HG02642 (cell line): ENCODE results near the gene STING1.
"Not testable (repeated sequence)": the region's sequence is repeated elsewhere in the genome, so short reads cannot be mapped to it uniquely, and the experiment has no call there.

ENCODE experiments used
- ATAC-seq: cut with Tn5 transposase; IDR thresholded peaks from one replicate; pipeline ENCODE4 v1.9.1; 2021; ENCODE audit warnings: mild to moderate bottlenecking; ENCODE audit not compliant: unreplicated experiment, poor library complexity

STING1 gene

DNA sequence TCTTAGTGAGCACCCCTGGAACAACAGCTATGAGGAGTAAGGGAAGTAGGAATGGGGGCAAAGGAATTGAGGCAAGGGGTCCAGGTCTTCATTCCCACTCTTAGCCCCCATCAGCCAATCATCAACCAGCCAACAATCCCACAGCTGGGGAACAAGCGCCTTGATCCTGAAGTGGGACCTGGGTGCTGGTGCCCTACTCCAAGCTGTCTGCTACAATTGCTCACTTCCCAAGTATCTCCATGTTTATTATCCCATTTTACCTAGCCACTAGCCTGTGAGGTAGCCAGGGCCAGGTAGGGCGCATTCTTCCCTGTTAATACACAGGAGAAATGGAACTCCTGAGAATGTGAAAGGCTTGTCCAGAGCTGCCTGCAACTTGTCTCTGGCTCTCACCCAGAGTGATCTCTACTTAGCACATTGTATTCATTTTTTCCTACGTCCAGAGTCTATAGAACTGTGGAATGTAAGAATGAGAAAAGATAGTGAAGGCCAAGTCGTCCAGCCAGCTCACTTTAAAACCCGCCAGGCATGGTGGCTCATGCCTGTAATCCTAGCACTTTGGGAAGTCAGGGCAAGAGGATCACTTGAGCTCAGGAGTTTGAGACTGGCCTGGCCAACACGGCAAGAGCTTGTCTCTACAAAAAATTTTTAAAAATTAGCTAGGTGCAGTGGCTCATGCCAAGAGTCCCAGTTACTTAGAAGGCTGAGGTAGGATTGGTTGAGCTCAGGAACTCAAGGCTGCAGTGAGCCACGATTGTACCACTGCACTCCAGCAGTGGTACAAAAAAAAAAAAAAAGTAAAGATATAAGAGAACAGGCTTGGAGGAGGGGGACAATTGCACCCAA lies 37.0 kb downstream of the STING1 start:
- ATAC-seq: no peak

DNA sequence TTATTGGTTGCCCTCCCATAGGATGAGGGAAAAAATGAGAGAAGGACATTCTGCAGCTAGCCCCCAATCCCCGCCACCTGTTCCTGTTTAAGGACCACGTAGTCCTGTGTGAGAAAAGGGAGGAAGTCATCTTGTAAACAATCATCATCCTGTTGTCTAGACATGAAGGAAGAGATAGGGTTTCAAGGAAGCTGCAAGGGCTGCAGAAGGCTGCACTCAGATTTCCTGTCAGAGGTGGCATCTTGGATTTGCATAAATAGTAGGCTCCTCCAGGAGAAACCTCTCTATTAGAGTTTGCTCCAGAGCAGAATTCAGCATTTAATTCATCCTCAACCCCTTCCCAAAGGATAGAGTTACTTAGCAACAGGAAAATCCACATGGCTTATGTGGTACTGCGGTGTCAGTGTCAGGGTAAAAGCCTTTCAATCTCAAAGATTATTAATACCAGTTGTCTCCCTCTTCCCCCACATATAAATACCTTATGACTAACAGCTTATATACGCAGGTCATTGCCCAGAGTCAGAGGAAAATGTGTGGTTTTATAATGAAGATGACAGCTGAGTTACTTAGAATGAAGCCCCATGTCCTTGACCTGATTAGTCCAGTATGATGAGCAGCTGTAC lies 38.6 kb downstream of the STING1 start:
- no peak for ATAC-seq

DNA sequence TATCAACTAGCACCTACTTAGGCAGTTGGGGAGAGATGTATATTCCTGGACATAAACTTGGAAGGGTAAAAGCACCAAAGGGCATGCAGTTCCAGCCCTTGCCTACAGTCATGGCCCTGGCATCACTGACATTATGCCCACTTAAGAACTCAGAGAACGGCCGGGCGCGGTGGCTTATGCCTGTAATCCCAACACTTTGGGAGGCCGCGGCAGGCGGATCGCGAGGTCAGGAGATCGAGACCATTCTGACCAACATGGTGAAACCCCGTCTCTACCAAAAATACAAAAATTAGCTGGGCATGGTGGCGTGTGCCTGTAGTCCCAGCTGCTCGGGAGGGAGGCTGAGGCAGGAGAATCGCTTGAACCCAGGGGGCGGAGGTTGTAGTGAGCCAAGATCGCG lies 42.1 kb downstream of the STING1 start:
- ATAC-seq: not testable (repeated sequence)

DNA sequence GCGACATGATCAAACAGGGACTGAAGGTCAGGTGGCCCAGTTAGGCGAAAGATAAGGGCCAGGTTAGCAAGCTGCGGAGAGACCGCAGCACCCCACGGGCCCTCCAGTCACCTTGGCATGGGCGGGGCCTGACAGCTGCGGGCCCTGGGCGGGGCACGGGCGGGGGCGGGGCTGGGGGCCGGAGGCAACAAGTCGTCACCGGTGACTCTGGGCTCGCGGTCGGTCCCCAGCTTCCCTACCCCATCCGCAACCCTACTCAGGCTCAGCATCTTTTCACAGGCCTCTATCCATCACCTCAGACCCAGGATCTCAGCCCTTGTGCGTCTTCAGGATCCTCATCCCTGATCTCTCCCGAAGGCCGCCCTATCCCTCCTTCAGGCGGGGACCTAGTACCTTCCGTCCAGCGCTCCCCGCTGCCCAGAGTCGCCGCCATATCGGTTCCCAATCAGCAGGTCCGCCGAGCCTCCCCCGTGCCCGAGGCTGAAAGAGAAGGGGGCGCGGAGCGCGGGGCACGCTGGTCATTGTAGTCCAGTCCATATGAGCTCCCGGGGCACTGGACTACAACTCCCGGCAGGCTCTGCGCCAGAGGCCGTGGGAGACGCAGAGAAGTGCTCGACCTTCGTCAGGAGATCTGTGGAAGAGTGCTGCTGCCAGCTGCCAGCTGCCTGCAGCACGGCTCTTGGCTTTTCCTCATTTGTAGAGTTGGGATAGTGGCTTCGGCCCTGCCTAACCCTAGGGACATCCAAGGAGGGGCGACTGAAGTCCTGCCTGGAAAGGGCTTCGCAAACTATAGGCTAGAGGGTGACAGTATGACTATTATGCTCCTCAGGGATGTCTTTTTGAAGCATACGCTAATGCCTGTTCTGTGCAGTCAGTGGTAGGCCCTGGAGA lies 43.3 kb downstream of the STING1 start, which contains the start of gene DNAJC18:
DNAJC18 (minus strand) TSS at position 513 of the 891 bp plus-strand sequence; CDS start at position 433, 80 bp downstream.
- peak; percentile 95 for ATAC-seq

DNA sequence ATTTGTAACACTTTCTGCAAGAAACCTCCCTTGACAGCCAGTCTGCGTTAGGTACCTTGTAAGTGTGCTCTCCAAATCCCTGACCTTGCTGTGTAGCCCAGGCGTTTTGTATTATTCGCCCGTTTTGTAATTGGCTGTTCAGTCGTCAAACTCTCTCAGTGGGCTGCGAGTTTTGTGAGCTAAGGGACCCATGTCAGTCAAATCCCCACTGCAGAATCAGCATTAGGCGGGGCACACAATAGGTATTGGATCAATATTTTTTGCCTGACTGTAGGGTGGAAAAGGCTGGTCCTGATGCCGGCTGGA lies 43.9 kb downstream of the STING1 start:
- ATAC-seq: no peak

DNA sequence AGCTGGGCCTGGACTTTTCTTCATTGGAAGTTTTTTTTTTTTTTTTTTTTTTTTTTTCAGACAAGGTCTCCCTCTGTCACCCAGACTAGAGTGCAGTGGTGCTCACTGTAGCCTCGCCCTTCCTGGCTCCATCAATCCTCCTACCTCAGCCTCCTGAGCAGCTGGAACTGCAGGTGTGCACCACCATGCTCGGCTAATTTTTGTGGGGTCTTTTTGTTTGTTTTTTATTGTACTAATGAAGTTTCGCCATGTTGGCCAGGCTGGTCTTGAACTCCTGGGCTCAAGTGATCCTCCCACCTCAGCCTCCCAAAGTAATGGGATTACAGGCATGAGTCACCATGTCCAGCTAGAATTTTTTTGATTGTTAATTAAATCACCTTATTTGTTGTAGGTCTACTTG lies 46.9 kb downstream of the STING1 start:
- ATAC-seq: no peak

DNA sequence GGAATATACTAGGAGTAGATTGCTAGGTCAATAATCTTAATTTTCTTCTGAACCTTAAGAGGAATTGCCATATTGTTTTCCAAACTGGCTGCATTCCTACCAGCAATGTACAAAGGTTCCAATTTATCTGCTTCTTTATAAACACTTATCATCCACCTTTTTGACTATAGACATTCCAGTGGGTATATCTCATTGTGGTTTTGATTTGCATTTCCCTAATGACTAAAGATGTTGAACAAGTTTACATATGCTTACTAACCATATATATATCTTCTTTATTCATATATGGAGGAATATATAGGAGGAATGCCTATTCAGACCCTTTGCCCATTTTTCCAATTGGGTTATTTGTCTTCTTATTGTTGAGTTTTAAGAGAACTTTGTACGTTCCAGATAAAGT lies 50.9 kb downstream of the STING1 start:
- ATAC-seq: no peak

DNA sequence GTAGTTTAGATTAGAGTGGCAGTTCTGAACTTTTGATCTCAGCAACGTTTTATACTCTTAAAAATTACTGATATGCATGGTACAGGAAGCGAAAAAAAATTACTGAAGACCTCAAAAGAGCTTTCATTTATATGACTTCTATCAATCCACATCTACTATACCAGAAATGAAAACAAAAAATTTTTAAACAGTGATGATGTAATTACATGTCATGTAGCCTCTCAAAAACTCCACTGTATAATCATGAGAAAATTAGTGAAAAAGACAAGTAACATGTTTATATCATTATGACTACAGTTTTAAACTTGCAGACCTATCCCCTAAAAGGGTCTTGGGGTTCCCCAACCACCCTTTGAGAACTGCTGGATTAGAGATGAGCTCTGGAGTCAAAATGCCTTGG lies 52.5 kb downstream of the STING1 start:
- ATAC-seq: no peak

DNA sequence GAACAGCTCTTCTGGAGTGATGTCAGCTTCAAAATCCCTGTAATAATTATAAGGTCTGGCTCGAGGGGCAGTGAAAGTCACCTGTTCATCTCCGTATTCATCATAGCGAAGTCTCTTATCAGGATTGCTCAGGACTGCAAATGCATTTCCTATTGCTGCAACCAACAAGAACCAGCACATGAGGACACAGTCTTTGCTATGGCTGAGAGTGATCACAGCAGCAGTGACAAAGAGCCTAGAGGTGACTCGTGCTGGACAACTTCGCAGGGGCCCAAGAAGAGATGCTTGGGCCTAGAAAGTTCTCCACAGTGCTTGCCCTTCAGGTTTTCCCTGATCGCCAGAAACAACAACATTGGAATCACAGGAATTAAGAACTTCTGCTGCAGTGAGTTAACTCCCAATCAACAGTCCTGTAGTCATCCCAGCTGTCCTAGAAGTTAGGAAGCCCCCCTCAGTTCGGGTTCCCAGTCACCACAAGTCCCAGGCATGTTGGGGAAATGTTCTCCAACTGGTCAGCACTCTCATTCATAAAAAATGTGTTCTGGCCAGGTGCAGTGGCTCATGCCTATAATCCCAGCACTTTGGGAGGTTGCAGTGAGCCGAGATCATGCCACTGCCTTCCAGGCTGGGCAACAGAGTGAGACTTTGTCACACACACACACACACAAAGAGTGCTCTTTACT lies 56.2 kb downstream of the STING1 start:
- no peak for ATAC-seq
